ENCODE results near the gene PDIA4.
"Not testable (repeated sequence)": the region's sequence is repeated elsewhere in the genome, so short reads cannot be mapped to it uniquely, and the experiment has no call there.

The PDIA4 gene

GRCh38 chr7:149001427-149002068 lies 26.8 kb downstream of the PDIA4 start:
- FAIRE-seq = no peak

- FAIRE-seq = no peak
These were observed 27.3 kb downstream of the PDIA4 start for GRCh38 chr7:149000961-149001360.

GRCh38 chr7:148999192-148999591 lies 29.1 kb downstream of the PDIA4 start:
- no peak for FAIRE-seq

GRCh38 chr7:148997497-148997896 lies 30.8 kb downstream of the PDIA4 start:
- no peak for FAIRE-seq

GRCh38 chr7:148994576-148994975 lies 33.7 kb downstream of the PDIA4 start:
- no peak for FAIRE-seq

GRCh38 chr7:148993193-148993592 lies 35.1 kb downstream of the PDIA4 start:
- no peak for FAIRE-seq

- FAIRE-seq = no peak
These were observed 36.8 kb downstream of the PDIA4 start for GRCh38 chr7:148991536-148991935.

GRCh38 chr7:148987751-148988512 lies 40.4 kb downstream of the PDIA4 start:
- FAIRE-seq = no peak

GRCh38 chr7:148987010-148987750 lies 41.1 kb downstream of the PDIA4 start:
- FAIRE-seq = no peak

GRCh38 chr7:148986742-148987009 lies 41.6 kb downstream of the PDIA4 start:
- FAIRE-seq = no peak

GRCh38 chr7:148983200-148984146 lies 44.8 kb downstream of the PDIA4 start:
- FAIRE-seq = no peak

GRCh38 chr7:148982654-148983199 lies 45.6 kb downstream of the PDIA4 start:
- no peak for FAIRE-seq

- no peak for FAIRE-seq
These were observed 48.5 kb downstream of the PDIA4 start for GRCh38 chr7:148979827-148980226.

GRCh38 chr7:148979072-148979471 lies 49.2 kb downstream of the PDIA4 start:
- FAIRE-seq = not testable (repeated sequence)

GRCh38 chr7:148978091-148978490 lies 50.2 kb downstream of the PDIA4 start:
- FAIRE-seq = no peak

GRCh38 chr7:148975896-148976295 lies 52.4 kb downstream of the PDIA4 start:
- FAIRE-seq = no peak

GRCh38 chr7:148973256-148973655 lies 55.0 kb downstream of the PDIA4 start:
- FAIRE-seq = no peak

GRCh38 chr7:148972375-148972774 lies 55.9 kb downstream of the PDIA4 start:
- FAIRE-seq = no peak

- no peak for FAIRE-seq
These were observed 60.7 kb downstream of the PDIA4 start for GRCh38 chr7:148967602-148968001.

- no peak for FAIRE-seq
These were observed 61.3 kb downstream of the PDIA4 start for GRCh38 chr7:148967032-148967372.

- no peak for FAIRE-seq
These were observed 63.6 kb downstream of the PDIA4 start for GRCh38 chr7:148964483-148965267.

All from colon (tissue), 2 donors.